Urothelium cell line (cell line): ENCODE results near the gene HUNK.

Source experiments
- DNase-seq: peaks from one replicate; pipeline ENCODE4 v3.0.0; 2011; ENCODE audit warnings: low spot score, mixed read lengths
- FAIRE-seq: peaks from 2 replicates; lab custom pipeline; 2011; peaks lifted over from hg19 to GRCh38; lab: Jason Lieb, UNC

Gene HUNK

GRCh38 chr21:31948676-31949075 lies 75.9 kb downstream of the HUNK start:
- FAIRE-seq (no peak), DNase-seq (no peak)

DNA sequence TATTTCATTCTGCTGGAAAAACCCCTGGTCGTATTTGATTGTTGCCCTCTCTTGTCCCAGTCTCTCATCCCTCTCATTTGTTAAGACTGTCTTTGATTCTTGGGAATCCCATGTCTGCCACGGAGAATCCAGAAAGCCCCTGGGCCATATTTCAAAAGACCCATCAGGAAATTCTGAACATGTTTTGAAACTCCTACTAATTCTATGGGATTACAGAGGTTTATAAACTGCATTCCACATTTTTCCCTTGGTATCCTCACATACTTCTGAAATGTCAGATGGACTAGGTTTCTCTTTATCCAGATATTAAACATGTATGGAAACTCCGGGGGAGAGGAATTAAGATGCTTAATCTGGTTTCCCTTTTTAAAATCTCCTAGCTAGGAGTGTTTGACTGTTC lies 80.0 kb downstream of the HUNK start:
- no peak for DNase-seq

GRCh38 chr21:31957631-31958030 lies 84.8 kb downstream of the HUNK start:
- FAIRE-seq (no peak), DNase-seq (no peak)

More for the DNA sequence above, 80.0 kb downstream of the HUNK start:
- FAIRE-seq, result no peak

DNA sequence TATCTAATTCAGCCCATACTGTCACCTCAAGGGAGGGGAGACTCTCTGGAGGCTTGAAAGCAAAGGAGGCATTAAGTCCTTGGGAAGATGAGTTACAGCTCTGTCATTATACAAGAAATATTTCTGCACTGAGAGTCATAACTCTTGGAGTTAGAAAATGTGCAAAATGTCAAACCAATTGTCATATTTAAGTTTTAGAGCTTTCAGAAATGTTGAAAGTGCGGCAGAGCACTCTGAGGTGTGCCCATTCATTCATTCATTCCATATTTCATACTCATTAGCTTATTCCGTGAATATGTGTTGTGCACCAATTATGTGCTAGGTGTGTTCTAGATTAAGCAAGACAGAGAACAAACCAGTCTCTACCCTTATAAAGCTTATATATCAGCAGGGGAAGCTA lies 87.1 kb downstream of the HUNK start:
- DNase-seq (no peak), FAIRE-seq (no peak)

DNA sequence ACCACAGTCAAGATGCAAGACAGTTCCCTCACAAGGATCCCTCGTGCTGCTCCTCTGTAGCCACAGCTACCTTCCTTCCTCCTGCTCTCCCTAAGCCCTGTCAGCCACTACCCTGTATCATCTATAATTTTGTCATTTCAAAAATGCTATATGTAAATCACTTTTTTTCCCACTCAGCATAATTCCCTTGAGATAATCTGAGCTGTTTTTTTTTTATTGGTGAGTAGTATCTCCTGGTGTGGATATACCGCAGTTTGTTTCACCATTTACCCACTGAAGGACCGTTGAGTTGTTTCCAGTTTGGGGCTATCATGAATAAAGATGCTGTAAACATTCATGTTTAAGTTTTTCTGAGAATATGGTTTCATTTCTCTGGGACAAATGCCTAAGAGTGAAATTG lies 88.2 kb downstream of the HUNK start:
- FAIRE-seq, result no peak
- no peak for DNase-seq

- FAIRE-seq (peak; percentile 61), DNase-seq (no peak)
Observed at GRCh38 chr21:31961704-31962103, 88.9 kb downstream of the HUNK start.

- DNase-seq, result no peak
- FAIRE-seq, result no peak
Observed at GRCh38 chr21:31964692-31965091, 91.9 kb downstream of the HUNK start.

GRCh38 chr21:31967334-31967733 lies 94.5 kb downstream of the HUNK start:
- DNase-seq (no peak), FAIRE-seq (no peak)

DNA sequence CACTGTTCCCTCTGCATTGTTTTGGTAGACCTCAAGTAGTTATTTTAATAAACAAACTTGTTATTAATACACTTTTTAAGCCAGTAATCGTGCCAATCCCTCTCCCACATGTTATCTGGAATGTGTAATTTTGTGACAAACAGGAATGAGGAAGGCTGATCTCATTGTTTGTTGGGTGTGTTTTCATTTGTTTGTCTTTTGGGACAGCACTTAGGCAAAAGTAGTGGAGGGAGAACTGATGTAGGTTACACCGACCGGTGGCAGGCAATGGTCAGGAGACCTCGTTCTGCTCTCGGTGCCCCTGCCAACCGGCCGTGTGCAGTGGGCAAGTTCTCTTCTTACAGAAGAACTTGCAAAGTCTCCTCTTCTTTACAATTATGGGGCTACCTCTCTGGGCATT lies 99.8 kb downstream of the HUNK start:
- no peak for DNase-seq
- FAIRE-seq, result no peak

DNA sequence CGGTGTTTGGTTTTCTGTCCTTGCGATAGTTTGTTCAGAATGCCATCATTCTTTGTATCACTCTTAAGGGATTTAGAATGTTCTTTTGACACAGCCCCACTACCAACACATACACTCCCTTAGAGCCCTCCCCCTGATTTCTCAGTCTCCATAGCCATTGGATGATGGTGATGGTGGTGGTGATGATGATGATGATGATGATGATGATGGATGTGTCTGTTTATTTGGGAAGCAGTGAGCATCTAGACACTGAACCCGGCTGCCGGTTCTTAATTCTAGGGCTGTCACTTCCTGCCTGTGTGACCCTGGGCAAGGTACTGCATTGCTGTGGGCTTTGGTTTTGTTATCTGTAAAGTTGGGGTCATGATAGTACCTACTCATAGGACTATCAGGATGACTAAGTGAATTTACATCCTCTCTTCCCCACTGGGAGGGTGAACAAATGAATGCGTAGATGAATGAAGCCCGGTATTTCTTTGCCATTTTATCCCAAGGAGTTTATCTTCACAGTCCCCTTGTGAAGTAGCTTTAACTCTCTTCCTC lies 100.7 kb downstream of the HUNK start:
- FAIRE-seq (peak; percentile 56), DNase-seq (no peak)

GRCh38 chr21:31974454-31974985 lies 101.7 kb downstream of the HUNK start:
- DNase-seq (no peak), FAIRE-seq (no peak)

- FAIRE-seq (peak; percentile 90), DNase-seq (no peak)
Observed at GRCh38 chr21:31975491-31975890, 102.7 kb downstream of the HUNK start.

DNA sequence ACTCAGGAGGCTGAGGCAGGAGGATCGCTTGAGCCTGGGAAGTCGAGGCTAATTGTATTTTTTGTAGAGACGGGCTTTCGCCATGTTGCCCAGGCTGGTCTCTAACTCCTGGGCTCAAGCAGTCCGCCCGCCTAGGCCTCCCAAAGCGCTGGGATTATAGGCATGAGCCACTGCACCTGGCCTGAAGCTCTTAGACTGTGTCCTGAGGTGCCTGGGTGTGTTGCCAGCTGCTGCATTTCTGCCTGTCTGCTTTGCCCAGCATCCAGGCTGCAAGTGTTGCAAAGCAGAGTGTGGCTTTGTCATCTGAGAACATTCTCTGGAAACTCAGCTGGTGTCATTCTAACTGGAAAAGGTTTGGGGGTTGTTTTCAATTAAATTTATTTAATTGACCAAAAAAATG lies 105.0 kb downstream of the HUNK start:
- FAIRE-seq (no peak), DNase-seq (no peak)

GRCh38 chr21:31983120-31983519 lies 110.3 kb downstream of the HUNK start:
- no peak for DNase-seq
- no peak for FAIRE-seq

GRCh38 chr21:31983554-31983953 lies 110.7 kb downstream of the HUNK start:
- FAIRE-seq (no peak), DNase-seq (no peak)

DNA sequence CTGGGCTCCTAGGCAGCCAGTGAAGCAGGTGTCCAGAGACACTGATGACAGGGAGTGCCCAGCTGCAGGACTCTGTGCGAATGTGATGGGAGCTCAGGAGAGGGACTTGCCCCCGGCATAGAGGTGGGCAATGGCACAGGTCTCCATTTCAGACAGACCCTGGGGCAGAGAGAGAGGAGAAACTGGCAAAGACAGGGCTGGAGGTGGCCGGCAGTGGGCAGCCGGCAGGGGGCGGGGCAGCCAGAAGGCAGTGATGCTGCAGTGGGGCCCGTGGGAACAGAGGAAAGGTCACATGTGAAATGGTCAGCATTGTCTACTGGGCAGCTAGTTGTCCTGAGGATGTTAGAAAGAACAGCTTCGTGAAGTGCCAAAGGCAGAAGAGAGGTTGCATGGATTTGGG lies 112.6 kb downstream of the HUNK start:
- DNase-seq (no peak), FAIRE-seq (peak; percentile 55)

DNA sequence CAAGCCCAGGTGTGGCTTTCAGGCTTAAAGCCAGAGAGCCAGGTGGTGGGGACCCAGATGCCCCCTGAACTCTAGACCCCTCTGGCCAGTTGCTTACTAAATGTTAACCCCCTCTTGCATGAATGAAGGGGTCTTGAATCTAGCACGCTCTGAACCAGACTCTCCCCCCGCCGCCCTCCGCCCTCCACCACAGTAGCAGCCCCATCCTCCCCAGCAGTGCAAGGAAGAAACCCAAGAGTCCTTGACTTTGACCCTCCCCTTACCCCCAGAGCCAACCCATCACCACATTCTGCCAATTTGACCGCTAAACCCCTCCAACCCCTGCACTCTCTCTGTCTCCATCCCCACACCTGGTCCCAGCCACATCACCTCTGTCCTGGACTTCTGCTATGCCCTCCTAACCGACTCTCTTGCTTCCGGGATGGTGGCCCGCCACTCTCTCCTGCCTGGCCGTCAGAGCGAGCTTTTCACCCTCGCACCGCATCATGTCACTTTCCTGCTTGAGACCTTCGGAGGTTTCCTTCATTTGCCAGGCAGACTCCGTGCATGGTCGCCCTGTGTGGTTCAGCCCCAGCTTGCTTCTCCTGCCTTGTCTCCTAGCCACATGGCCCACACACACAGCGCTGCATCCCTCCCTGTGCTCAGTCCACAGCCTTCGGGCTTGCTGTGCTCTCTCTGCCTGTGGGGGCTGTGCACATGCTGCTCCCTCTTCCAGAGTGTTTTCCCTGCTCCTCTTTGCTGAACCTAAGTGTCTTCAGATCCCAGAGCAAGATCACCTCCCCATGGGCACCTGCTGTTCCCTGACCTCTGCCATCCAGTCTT lies 113.4 kb downstream of the HUNK start:
- DNase-seq (no peak), FAIRE-seq (no peak)

- no peak for DNase-seq
- FAIRE-seq, result no peak
Observed at GRCh38 chr21:31987696-31988095, 114.9 kb downstream of the HUNK start.

DNA sequence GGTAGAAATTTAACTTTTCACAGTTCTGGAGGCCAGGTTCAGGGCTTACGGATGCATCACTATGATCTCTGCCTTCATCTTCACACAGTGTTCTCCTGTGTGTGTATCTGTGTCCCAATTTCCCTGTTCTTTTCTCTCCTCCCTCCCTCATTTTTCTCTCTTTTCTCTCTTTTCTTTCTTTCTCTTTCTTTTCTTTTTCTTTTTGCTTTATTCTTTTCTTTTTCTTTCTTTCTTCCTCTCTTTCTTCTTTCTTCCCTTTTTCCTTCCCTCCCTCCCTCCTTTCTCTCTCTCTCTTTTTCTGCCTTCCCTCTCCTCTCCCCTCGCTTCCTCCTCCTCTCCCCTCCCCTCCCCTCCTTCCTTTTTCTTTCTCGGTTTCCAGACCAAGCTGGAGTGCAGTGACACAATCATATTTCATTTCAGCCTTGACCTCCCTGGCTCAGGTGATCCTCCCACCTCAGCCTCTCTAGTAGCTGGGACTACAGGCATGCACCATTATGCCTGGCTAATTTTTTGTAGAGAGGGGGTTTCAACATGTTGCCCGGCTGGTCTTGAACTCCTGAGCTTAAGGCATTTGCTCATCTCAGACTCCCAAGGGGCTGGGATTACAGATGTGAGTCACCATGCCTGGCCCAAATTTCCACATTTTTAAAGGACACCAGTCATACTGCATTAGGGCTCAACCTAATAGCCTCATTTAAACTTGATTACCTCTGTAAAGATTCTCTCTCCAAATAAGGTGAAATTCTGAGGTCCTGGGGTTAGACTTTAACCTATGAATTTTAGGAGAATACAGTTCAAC lies 115.9 kb downstream of the HUNK start:
- DNase-seq, result no peak
- no peak for FAIRE-seq

GRCh38 chr21:31991356-31992331 lies 118.8 kb downstream of the HUNK start:
- no peak for DNase-seq

More at GRCh38 chr21:31991356-31992331, 118.8 kb downstream of the HUNK start:
- FAIRE-seq, result peak; percentile 86
